ENCODE results near the gene TSPAN9.
A peak's percentile ranks its signal among the peaks of the same experiment; 100 is the strongest.

Gene TSPAN9

GRCh38 chr12:3164454-3165077 is 87.4 kb downstream of the TSPAN9 start:
- no peak for ATAC-seq (replicated peaks)
- Mint-ChIP-seq H3K4me3 (no peak overlapping the region), H3K9me3 (peaks cover 0 to 5% of the 10 kb centered on the region in 2 donors), H3K36me3 (peaks cover 0 to 2% of the 10 kb centered on the region in 2 donors), H3K4me1 (peaks cover 0 to 19% of the 10 kb centered on the region in 2 donors), H3K27me3 (peaks cover 13 to 25% of the 10 kb centered on the region in 2 donors), H3K27ac (no peak overlapping the region)
- no peak for DNase-seq

- Mint-ChIP-seq H3K4me3 (no peak overlapping the region), H3K36me3 (peaks cover 0 to 2% of the 10 kb centered on the region in 2 donors), H3K9me3 (peaks cover 0 to 5% of the 10 kb centered on the region in 2 donors), H3K4me1 (peaks cover 0 to 19% of the 10 kb centered on the region in 2 donors), H3K27ac (no peak overlapping the region), H3K27me3 (peaks cover 13 to 26% of the 10 kb centered on the region in 2 donors)
- no peak for ATAC-seq (replicated peaks)
- no peak for DNase-seq
Measured at GRCh38 chr12:3165078-3165980, 88.2 kb downstream of the TSPAN9 start.

GRCh38 chr12:3167636-3168035 is 90.5 kb downstream of the TSPAN9 start:
- DNase-seq (no peak), ATAC-seq (replicated peaks) (no peak)
- Mint-ChIP-seq H3K9me3 (no peaks in the 10 kb centered on the region), H3K4me3 (no peak overlapping the region), H3K4me1 (peaks cover 0 to 10% of the 10 kb centered on the region in 2 donors), H3K36me3 (no peaks in the 10 kb centered on the region), H3K27ac (no peak overlapping the region), H3K27me3 (peaks cover 19 to 20% of the 10 kb centered on the region in 2 donors)

- peaks cover 20 to 24% of the 10 kb centered on the region in 2 donors for H3K27me3 Mint-ChIP-seq
- DNase-seq (no peak), ATAC-seq (replicated peaks) (peak in 1 of 2 donors; percentile 39)
- H3K36me3 Mint-ChIP-seq = no peaks in the 10 kb centered on the region
- H3K4me3 Mint-ChIP-seq = no peak overlapping the region
- H3K9me3 Mint-ChIP-seq = no peaks in the 10 kb centered on the region
- H3K4me1 Mint-ChIP-seq = peaks cover 0 to 4% of the 10 kb centered on the region in 2 donors
- no peak overlapping the region for H3K27ac Mint-ChIP-seq
Measured at GRCh38 chr12:3168223-3169221, 91.3 kb downstream of the TSPAN9 start.

- DNase-seq (no peak), ATAC-seq (replicated peaks) (no peak)
- H3K9me3 Mint-ChIP-seq = no peaks in the 10 kb centered on the region
- H3K27ac Mint-ChIP-seq = no peak overlapping the region
- no peak overlapping the region for H3K4me3 Mint-ChIP-seq
- H3K4me1 Mint-ChIP-seq = peaks cover 0 to 2% of the 10 kb centered on the region in 2 donors
- H3K36me3 Mint-ChIP-seq = no peaks in the 10 kb centered on the region
- peaks cover 18 to 28% of the 10 kb centered on the region in 2 donors for H3K27me3 Mint-ChIP-seq
Measured at GRCh38 chr12:3170423-3171194, 93.4 kb downstream of the TSPAN9 start.

GRCh38 chr12:3171195-3171591 is 94.0 kb downstream of the TSPAN9 start:
- peaks cover 2 to 3% of the 10 kb centered on the region in 2 donors for H3K4me1 Mint-ChIP-seq
- no peaks in the 10 kb centered on the region for H3K36me3 Mint-ChIP-seq
- H3K27me3 Mint-ChIP-seq = peaks cover 22 to 32% of the 10 kb centered on the region in 2 donors
- no peak for ATAC-seq (replicated peaks)
- no peaks in the 10 kb centered on the region for H3K9me3 Mint-ChIP-seq
- H3K27ac Mint-ChIP-seq = no peak overlapping the region
- no peak for DNase-seq
- H3K4me3 Mint-ChIP-seq = no peak overlapping the region

GRCh38 chr12:3172124-3173007 is 95.2 kb downstream of the TSPAN9 start:
- H3K36me3 Mint-ChIP-seq = no peaks in the 10 kb centered on the region
- no peak for ATAC-seq (replicated peaks)
- peaks cover 4 to 11% of the 10 kb centered on the region in 2 donors for H3K4me1 Mint-ChIP-seq
- H3K27ac Mint-ChIP-seq = no peak overlapping the region
- no peaks in the 10 kb centered on the region for H3K9me3 Mint-ChIP-seq
- H3K27me3 Mint-ChIP-seq = peaks cover 28 to 31% of the 10 kb centered on the region in 2 donors
- no peak for DNase-seq
- H3K4me3 Mint-ChIP-seq = no peak overlapping the region

- peaks cover 9 to 19% of the 10 kb centered on the region in 2 donors for H3K4me1 Mint-ChIP-seq
- H3K36me3 Mint-ChIP-seq = no peaks in the 10 kb centered on the region
- peaks cover 28 to 29% of the 10 kb centered on the region in 2 donors for H3K27me3 Mint-ChIP-seq
- no peak overlapping the region for H3K27ac Mint-ChIP-seq
- ATAC-seq (replicated peaks) (no peak), DNase-seq (no peak)
- no peaks in the 10 kb centered on the region for H3K9me3 Mint-ChIP-seq
- H3K4me3 Mint-ChIP-seq = no peak overlapping the region
Measured at GRCh38 chr12:3173008-3173553, 95.9 kb downstream of the TSPAN9 start.

GRCh38 chr12:3173912-3174311 is 96.7 kb downstream of the TSPAN9 start:
- Mint-ChIP-seq H3K4me3 (no peak overlapping the region), H3K4me1 (peaks cover 15 to 27% of the 10 kb centered on the region in 2 donors), H3K27ac (no peak overlapping the region), H3K27me3 (peaks cover 25 to 33% of the 10 kb centered on the region in 2 donors), H3K9me3 (no peaks in the 10 kb centered on the region), H3K36me3 (no peaks in the 10 kb centered on the region)
- no peak for ATAC-seq (replicated peaks)
- no peak for DNase-seq

- no peak overlapping the region for H3K4me3 Mint-ChIP-seq
- ATAC-seq (replicated peaks) = no peak
Measured at GRCh38 chr12:3175238-3175637, 98.1 kb downstream of the TSPAN9 start.

GRCh38 chr12:3176754-3177153 is 99.6 kb downstream of the TSPAN9 start:
- DNase-seq (no peak), ATAC-seq (replicated peaks) (no peak)
- H3K27ac Mint-ChIP-seq = no peak overlapping the region
- peaks cover 20 to 34% of the 10 kb centered on the region in 2 donors for H3K4me1 Mint-ChIP-seq
- no peak overlapping the region for H3K4me3 Mint-ChIP-seq
- peaks cover 34 to 41% of the 10 kb centered on the region in 2 donors for H3K27me3 Mint-ChIP-seq
- no peaks in the 10 kb centered on the region for H3K9me3 Mint-ChIP-seq
- no peaks in the 10 kb centered on the region for H3K36me3 Mint-ChIP-seq

More at GRCh38 chr12:3175238-3175637, 98.1 kb downstream of the TSPAN9 start:
- no peaks in the 10 kb centered on the region for H3K9me3 Mint-ChIP-seq
- peaks cover 20 to 34% of the 10 kb centered on the region in 2 donors for H3K4me1 Mint-ChIP-seq
- DNase-seq = no peak
- peaks cover 25 to 36% of the 10 kb centered on the region in 2 donors for H3K27me3 Mint-ChIP-seq
- H3K27ac Mint-ChIP-seq = peak overlapping the region; percentile 21
- H3K36me3 Mint-ChIP-seq = no peaks in the 10 kb centered on the region

- Mint-ChIP-seq H3K27me3 (peaks cover 44 to 50% of the 10 kb centered on the region in 2 donors), H3K4me3 (peak overlapping the region; percentile 3 to 14), H3K36me3 (no peaks in the 10 kb centered on the region), H3K9me3 (no peaks in the 10 kb centered on the region), H3K4me1 (peaks cover 20 to 34% of the 10 kb centered on the region in 2 donors), H3K27ac (peak overlapping the region; percentile 0)
- DNase-seq (peak; percentile 55), ATAC-seq (replicated peaks) (peak; percentile 97 to 98)
Measured at GRCh38 chr12:3177778-3178425, 100.7 kb downstream of the TSPAN9 start.
